ENCODE measurements around the gene NUP210.

The NUP210 gene

DNA sequence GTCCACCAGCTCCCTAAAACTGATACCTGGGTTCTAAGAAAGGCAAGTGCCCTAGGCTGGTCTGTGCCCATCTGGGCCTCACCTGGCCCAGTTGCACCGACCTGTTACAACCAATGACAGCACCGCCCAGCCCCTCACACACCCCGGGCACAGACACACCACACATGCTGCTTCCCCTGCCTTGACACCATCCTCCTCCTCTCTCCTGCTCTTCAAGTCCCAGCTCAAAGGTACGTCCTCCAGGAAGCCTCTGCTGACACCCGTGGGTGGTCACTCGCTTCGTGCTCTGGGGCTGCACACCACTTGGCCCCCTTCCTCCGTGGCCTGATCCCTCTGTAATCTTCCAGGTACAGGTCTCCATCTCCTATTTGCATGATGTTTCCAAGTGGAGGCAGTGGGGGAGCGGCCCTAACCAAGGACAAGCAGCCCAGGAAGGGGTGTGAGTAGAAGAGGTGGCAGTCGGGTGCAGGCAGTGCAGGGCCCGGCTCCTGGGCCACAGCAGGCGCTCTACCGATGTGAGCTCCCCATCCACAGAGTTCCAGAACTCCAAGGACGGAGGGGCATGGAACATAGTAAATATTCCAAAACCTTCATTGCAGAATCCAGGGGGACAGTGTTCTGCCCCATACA is 144.6 kb downstream of the NUP210 start:
- ATAC-seq, result no peak
- Mint-ChIP-seq H3K4me3 (no peak overlapping the region), H3K9me3 (no peaks in the 10 kb centered on the region), H3K27me3 (peaks cover 13% of the 10 kb centered on the region), H3K4me1 (peaks cover 5% of the 10 kb centered on the region), H3K27ac (no peak overlapping the region), H3K36me3 (ENCODE audit: low read depth) (no peaks in the 10 kb centered on the region)
- no peak for DNase-seq

GRCh38 chr3:13274551-13275332 is 145.4 kb downstream of the NUP210 start:
- Mint-ChIP-seq H3K4me3 (no peak overlapping the region), H3K4me1 (peaks cover 5% of the 10 kb centered on the region), H3K36me3 (ENCODE audit: low read depth) (no peaks in the 10 kb centered on the region), H3K27ac (no peak overlapping the region), H3K27me3 (peaks cover 9% of the 10 kb centered on the region), H3K9me3 (no peaks in the 10 kb centered on the region)
- DNase-seq, result no peak
- no peak for ATAC-seq

GRCh38 chr3:13274125-13274524 is 146.0 kb downstream of the NUP210 start:
- no peaks in the 10 kb centered on the region for H3K9me3 Mint-ChIP-seq
- ATAC-seq (no peak), DNase-seq (no peak)
- peaks cover 5% of the 10 kb centered on the region for H3K4me1 Mint-ChIP-seq
- no peak overlapping the region for H3K4me3 Mint-ChIP-seq
- H3K27ac Mint-ChIP-seq, result no peak overlapping the region
- H3K36me3 Mint-ChIP-seq (ENCODE audit: low read depth), result no peaks in the 10 kb centered on the region
- H3K27me3 Mint-ChIP-seq, result peaks cover 9% of the 10 kb centered on the region

GRCh38 chr3:13273604-13274105 is 146.5 kb downstream of the NUP210 start:
- no peaks in the 10 kb centered on the region for H3K9me3 Mint-ChIP-seq
- H3K36me3 Mint-ChIP-seq (ENCODE audit: low read depth), result no peaks in the 10 kb centered on the region
- DNase-seq, result no peak
- H3K4me1 Mint-ChIP-seq, result peaks cover 5% of the 10 kb centered on the region
- no peak for ATAC-seq
- no peak overlapping the region for H3K4me3 Mint-ChIP-seq
- H3K27me3 Mint-ChIP-seq, result peaks cover 9% of the 10 kb centered on the region
- H3K27ac Mint-ChIP-seq, result no peak overlapping the region

DNA sequence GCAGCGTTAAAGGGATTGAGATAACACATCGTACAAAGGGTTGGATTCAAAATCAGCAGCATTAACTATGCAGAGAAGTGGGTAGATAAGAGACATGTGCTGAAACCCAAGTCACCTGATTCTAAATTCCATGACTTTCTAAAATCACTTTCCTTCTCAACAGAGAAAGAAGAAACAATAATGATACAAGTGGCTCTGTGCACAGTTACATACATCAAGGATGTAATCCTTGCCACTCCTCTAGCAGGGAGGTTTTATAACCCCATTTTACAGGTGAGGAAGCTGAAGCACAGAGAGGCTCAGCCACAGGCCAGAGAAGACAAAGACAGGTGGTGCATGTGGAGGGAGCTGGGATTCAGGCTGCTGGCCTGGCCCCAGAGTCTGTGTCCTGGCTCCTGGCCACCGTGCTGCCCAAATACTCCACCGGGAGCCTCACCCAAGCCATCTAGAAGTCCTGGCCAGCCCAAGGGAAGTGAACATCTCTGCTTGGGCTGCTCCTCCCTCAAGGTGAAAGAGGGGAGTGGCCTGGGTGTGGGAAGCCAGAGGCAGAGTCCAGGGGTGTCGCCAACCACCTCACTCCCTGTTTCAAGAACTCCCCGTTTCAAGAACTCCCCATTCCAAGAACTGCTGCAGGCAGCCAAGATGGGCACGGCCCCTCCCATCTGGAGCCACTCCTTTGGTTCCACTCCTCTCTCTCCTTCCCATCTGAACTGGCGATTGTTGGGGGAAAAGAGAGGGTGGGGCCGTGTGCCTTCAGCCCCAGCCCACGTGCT is 147.1 kb downstream of the NUP210 start:
- H3K9me3 Mint-ChIP-seq, result no peaks in the 10 kb centered on the region
- ATAC-seq (no peak), DNase-seq (no peak)
- H3K27ac Mint-ChIP-seq, result no peak overlapping the region
- peaks cover 4% of the 10 kb centered on the region for H3K4me1 Mint-ChIP-seq
- H3K36me3 Mint-ChIP-seq (ENCODE audit: low read depth), result no peaks in the 10 kb centered on the region
- peaks cover 9% of the 10 kb centered on the region for H3K27me3 Mint-ChIP-seq
- H3K4me3 Mint-ChIP-seq, result no peak overlapping the region

GRCh38 chr3:13269711-13270378 is 150.3 kb downstream of the NUP210 start:
- H3K36me3 Mint-ChIP-seq (ENCODE audit: low read depth), result no peaks in the 10 kb centered on the region
- H3K4me3 Mint-ChIP-seq, result no peak overlapping the region
- H3K9me3 Mint-ChIP-seq, result no peaks in the 10 kb centered on the region
- H3K4me1 Mint-ChIP-seq, result no peaks in the 10 kb centered on the region
- ATAC-seq, result no peak
- DNase-seq, result no peak
- no peak overlapping the region for H3K27ac Mint-ChIP-seq
- peaks cover 4% of the 10 kb centered on the region for H3K27me3 Mint-ChIP-seq

DNA sequence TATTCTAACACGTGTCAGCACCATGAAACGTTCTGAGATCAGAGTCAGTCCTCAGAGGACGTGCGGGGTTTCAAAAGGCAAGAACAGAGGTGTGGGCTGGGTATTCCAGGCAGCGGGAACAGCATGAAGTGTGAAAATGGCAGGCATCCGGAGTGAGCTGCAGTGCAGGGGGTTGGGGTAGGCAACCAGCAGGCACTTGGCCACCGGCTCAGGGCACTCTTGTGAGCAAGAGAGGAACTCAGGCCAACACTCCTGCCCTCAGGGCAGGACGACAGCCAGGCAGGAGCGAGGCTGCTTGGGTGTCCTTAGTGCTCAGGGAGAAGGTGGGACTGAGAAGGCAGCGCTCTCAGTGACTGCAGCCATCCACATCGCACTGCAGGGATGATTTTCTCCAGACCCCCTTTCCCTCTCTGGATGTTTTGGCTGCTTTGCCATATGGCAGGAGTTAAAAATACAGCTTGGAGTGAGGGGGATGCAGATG is 151.1 kb downstream of the NUP210 start:
- H3K27me3 Mint-ChIP-seq, result peaks cover 4% of the 10 kb centered on the region
- no peak overlapping the region for H3K4me3 Mint-ChIP-seq
- H3K36me3 Mint-ChIP-seq (ENCODE audit: low read depth), result no peaks in the 10 kb centered on the region

DNA sequence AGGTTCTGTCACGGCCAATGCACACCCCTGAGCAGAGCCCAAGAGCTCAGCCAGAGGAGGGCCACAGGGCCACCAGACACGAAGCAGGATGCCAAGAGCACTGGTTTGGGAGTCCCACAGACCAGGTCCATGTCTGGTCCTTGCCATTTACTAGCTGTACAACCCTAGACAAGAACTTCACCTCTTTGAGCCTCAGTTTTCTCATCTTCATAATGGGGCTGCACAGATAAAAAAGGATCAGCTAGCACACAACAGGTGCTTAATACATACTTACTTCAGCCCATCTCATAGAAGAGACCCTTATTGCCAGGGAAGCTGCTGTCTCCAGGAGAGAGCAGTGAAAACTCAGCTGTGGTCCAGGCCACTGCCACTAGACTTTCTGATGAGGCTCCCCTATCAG is 152.0 kb downstream of the NUP210 start:
- Mint-ChIP-seq H3K9me3 (no peaks in the 10 kb centered on the region), H3K36me3 (ENCODE audit: low read depth) (no peaks in the 10 kb centered on the region), H3K4me3 (no peak overlapping the region), H3K4me1 (no peaks in the 10 kb centered on the region), H3K27ac (no peak overlapping the region), H3K27me3 (peaks cover 4% of the 10 kb centered on the region)
- ATAC-seq (no peak), DNase-seq (no peak)

More for the DNA sequence above, 151.1 kb downstream of the NUP210 start:
- H3K4me1 Mint-ChIP-seq, result no peaks in the 10 kb centered on the region
- no peak for DNase-seq
- H3K27ac Mint-ChIP-seq, result no peak overlapping the region
- H3K9me3 Mint-ChIP-seq, result no peaks in the 10 kb centered on the region
- ATAC-seq, result no peak

GRCh38 chr3:13266651-13267362 is 153.3 kb downstream of the NUP210 start:
- Mint-ChIP-seq H3K9me3 (no peaks in the 10 kb centered on the region), H3K4me1 (peaks cover 9% of the 10 kb centered on the region), H3K27ac (no peak overlapping the region), H3K4me3 (no peak overlapping the region), H3K27me3 (peaks cover 4% of the 10 kb centered on the region), H3K36me3 (ENCODE audit: low read depth) (no peaks in the 10 kb centered on the region)
- DNase-seq, result no peak
- no peak for ATAC-seq

All from activated naive CD8-positive, alpha-beta T cell treated with anti-CD3 and anti-CD28 coated beads, Interleukin-2, amount 50 U/mL, for 24 hours (primary cell).